GM12864 (cell line): Measurements from ENCODE around the gene MROH7.

ENCODE experiments used
- DNase-seq: peaks from one replicate; pipeline ENCODE4 v3.0.0-alpha.2; 2011; ENCODE audit warnings: low read depth
- H3K4me3 ChIP-seq: 2 replicates; pipeline ENCODE4 v1.5.1; 2011; ENCODE audit warnings: mild to moderate bottlenecking, low read depth, low read length, control low read depth
- CTCF ChIP-seq: IDR thresholded peaks from 2 replicates; pipeline ENCODE4 v1.5.1; 2011; ENCODE audit warnings: low read depth, mild to moderate bottlenecking, moderate library complexity, low read length, control low read depth, inconsistent platforms; ENCODE audit errors: missing control alignments

The MROH7 gene

DNA sequence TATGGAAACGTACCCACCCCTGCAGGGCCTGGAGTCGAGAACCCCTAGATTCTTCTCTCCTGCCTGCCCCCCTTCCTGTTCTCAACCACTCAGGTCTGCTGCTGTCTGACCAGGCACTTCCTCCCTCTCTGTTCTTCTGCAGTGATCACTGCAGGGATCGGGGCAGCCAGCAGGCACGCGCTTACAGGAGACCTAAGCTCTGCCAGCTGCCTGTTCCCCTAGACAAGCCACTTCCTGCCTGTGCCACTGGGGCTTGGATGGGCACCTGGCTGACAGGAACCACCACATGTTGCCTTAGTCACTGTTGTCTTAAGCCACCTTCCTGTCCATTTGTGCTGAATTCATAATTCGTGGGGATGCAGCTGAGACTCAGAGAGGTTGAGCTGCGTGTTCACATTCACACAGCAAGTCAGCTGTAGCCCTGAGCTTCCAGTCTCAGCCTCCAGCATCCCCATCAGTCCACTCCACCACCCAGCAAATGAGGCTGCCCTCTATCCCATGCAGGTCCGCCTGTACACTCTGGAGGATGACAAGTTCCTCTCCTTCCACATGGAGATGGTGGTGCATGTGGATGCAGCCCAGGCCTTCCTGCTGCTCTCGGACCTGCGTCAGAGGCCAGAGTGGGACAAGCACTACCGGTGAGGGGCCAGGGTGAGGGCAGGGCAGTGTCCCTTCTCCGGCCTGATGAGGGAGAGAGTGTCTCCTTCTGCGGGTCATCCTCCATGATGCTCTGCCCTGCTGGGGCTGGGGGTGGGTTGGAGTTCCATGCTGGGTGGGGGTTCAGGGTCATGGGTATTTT lies 36.8 kb upstream of the MROH7 start:
- H3K4me3 ChIP-seq: no peak overlapping the region
- TF ChIP-seq CTCF: no peak
- DNase-seq: no peak

- H3K4me3 ChIP-seq: no peak overlapping the region
- DNase-seq: no peak
- no peak for TF ChIP-seq CTCF
Measured at GRCh38 chr1:54606096-54606989, 35.2 kb upstream of the MROH7 start.

- DNase-seq: no peak
- no peak for TF ChIP-seq CTCF
- no peak overlapping the region for H3K4me3 ChIP-seq
Measured at GRCh38 chr1:54606990-54607325, 34.6 kb upstream of the MROH7 start.

DNA sequence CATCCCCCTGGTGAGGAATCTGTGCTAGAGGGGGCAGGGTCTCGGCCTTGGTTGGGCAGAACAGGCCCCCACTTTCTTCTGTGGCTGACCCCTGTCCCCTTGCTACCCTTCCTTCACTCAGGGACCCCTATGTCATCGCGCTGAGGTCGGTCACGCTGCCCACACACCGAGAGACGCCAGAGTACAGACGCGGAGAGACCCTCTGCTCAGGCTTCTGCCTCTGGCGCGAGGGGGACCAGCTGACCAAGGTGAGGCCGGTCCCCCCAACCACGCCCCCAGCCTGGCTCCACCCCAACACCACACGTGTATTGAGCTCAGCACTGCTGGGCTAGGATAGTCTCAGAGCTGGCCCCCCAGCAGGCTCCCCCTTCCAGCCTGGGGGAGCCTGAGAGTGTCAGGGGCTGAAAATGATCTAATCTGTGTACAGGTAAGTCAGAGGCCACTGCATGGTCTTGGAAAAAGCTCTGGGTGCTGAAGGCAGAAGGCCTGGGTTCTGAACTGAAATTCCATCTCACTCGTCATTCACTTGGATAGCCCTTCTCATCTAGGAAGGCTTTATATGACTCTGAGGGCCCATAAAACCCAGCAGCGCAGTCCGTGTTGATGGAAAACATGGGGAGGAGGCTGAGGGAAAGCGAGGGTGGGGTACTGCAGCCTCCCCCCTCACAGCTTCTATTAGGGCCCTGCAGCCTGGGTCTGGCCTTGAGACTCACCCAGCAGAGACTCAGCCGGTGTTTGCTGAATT lies 33.6 kb upstream of the MROH7 start:
- no peak overlapping the region for H3K4me3 ChIP-seq
- TF ChIP-seq CTCF: no peak
- no peak for DNase-seq

DNA sequence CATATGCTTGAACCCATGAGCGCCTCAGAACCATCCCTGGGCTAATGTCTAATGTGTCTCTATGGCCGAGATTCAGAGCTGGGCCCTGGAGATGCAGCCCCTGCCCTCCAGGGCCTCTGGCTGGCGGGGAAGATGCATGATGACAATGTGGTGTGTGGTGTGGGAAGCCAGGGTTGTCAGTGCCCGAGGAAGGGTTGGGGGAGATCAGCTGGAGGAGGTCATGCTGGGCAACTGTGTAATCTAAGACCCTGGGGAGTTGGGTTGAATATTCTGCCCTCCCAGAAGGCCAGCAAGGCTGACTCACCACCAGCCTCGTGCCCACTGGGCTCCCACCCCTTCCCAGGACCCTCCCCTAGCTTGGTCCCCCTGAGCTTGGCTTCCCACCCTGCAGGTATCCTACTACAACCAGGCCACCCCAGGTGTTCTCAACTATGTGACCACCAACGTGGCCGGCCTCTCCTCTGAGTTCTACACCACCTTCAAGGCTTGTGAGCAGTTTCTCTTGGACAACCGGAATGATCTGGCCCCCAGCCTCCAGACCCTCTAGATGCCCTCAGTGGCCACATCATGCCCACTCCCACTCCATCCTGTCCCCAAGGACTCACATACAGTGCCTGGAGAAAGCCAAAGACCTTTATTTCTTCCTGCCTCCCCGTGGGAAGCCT lies 32.9 kb upstream of the MROH7 start:
- no peak for DNase-seq
- no peak for TF ChIP-seq CTCF
- no peak overlapping the region for H3K4me3 ChIP-seq

DNA sequence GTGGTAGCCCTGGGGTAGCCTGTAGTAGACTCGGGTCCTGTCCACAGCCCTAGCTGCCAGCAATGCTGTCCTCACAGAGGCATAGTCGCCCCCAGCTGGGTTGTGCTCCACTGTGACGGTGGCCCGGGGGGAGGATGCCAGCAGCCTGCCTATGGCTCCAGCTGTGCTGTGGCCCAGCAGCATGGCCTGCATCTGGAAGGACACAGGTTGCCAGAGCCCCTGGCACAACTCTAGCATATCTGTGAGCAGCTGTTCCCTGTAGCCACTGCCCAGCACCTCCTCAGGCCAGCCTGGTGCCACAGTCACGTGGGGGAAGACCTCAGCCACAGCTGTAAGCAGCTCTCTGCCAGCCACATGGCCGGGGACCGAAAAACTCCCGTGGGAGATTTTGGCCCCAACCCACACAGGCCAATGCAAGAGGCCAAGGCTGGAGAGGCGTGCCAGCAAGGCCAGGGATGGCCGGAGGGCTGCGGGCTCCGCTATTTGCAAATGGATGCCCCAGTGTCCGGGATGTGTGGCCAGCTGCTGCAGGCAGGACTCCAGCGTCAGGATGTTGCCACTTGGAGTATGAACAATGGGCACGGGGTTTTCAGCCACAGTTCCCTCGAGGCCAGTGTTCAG lies 32.2 kb upstream of the MROH7 start:
- no peak overlapping the region for H3K4me3 ChIP-seq
- no peak for DNase-seq
- TF ChIP-seq CTCF: no peak
